ENCODE results near the gene ARID5B. TPM values are rescaled to one million over a fixed set of nuclear protein-coding genes. Genes with fewer than 3 reads are reported as not detected.

The ARID5B gene
- total and polyA plus RNA-seq, 5 donors from 2014 or later = 58.1 to 169 (median 64.0) TPM

- Mint-ChIP-seq H3K27me3 (no peaks in the 10 kb centered on the region), H3K27ac (peak overlapping the region; percentile 57 to 99 (median 77)), H3K36me3 (peaks cover 76% of the 10 kb centered on the region), H3K4me1 (peaks cover 59 to 87% (median 72%) of the 10 kb centered on the region in 4 donors), H3K4me3 (peak overlapping the region; percentile 44 to 64 (median 48)), H3K9me3 (no peaks in the 10 kb centered on the region)
- no peak for DNase-seq
- no peak for ATAC-seq (ENCODE audit: low read depth in 2 of 2)
- Histone ChIP-seq H3K9me3 (ENCODE audit: control insufficient read depth in 2 of 2, low read length in 2 of 2) (no peaks in the 10 kb centered on the region), H3K4me3 (ENCODE audit: low read depth, low read length) (peak overlapping the region; percentile 51), H3K36me3 (ENCODE audit: control insufficient read depth, insufficient read depth, low read length) (peaks cover 75% of the 10 kb centered on the region), H3K27me3 (ENCODE audit: control insufficient read depth, insufficient read depth, low read length) (no peaks in the 10 kb centered on the region), H3K4me1 (ENCODE audit: control insufficient read depth, insufficient read depth, low read length, poor library complexity, severe bottlenecking) (peaks cover 53% of the 10 kb centered on the region), H3K27ac (ENCODE audit: insufficient read depth, low read length, poor library complexity, severe bottlenecking) (peak overlapping the region; percentile 15)
Observed at GRCh38 chr10:62072901-62073300, 171.4 kb downstream of the ARID5B start.

- DNase-seq = no peak
- peak overlapping the region; percentile 57 to 99 (median 77) for H3K27ac Mint-ChIP-seq
Observed at GRCh38 chr10:62073429-62073828, 171.9 kb downstream of the ARID5B start.

DNA sequence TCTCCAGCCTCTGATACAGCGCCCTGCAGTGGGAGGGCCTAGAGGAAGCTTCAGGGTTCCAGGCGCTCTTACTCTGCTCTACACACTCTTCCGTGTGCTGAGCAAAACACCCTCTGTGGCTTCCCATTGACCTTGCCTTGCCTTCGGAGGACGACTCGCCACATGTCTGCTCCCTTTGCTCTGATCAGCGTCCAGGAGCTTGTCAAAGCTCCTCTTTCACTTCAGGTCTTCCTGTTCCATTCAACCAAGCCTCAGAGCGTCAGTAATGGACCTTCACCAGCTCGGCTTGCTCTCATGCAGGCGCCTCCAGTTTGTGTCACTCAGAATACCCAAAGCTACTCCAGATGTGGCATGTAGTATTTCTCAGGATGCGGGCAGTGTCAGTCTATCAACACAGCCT lies 173.9 kb downstream of the ARID5B start:
- peak overlapping the region in 1 of 4 donors; percentile 24 for H3K4me3 Mint-ChIP-seq
- peaks cover 50 to 91% (median 80%) of the 10 kb centered on the region in 4 donors for H3K4me1 Mint-ChIP-seq
- H3K36me3 Mint-ChIP-seq = peaks cover 84% of the 10 kb centered on the region
- H3K27me3 ChIP-seq (ENCODE audit: control insufficient read depth, insufficient read depth, low read length) = no peaks in the 10 kb centered on the region
- peaks cover 0 to 6% (median 0%) of the 10 kb centered on the region in 7 donors for H3K9me3 Mint-ChIP-seq
- H3K27me3 Mint-ChIP-seq = no peaks in the 10 kb centered on the region
- DNase-seq = no peak
- H3K36me3 ChIP-seq (ENCODE audit: control insufficient read depth, insufficient read depth, low read length) = peaks cover 73% of the 10 kb centered on the region
- H3K27ac ChIP-seq (ENCODE audit: insufficient read depth, low read length, poor library complexity, severe bottlenecking) = no peak overlapping the region
- H3K27ac Mint-ChIP-seq = peak overlapping the region; percentile 46 to 71 (median 65)
- H3K4me1 ChIP-seq (ENCODE audit: control insufficient read depth, insufficient read depth, low read length, poor library complexity, severe bottlenecking) = peaks cover 61% of the 10 kb centered on the region
- no peaks in the 10 kb centered on the region for H3K9me3 ChIP-seq (ENCODE audit: control insufficient read depth in 2 of 2, low read length in 2 of 2)
- ATAC-seq (ENCODE audit: low read depth in 2 of 2) = no peak
- no peak overlapping the region for H3K4me3 ChIP-seq (ENCODE audit: low read depth, low read length)

More at GRCh38 chr10:62073429-62073828, 171.9 kb downstream of the ARID5B start:
- peaks cover 59% of the 10 kb centered on the region for H3K4me1 ChIP-seq (ENCODE audit: control insufficient read depth, insufficient read depth, low read length, poor library complexity, severe bottlenecking)
- Mint-ChIP-seq H3K9me3 (no peaks in the 10 kb centered on the region), H3K36me3 (peaks cover 82% of the 10 kb centered on the region), H3K4me3 (peak overlapping the region; percentile 2 to 49 (median 24)), H3K4me1 (peaks cover 59 to 88% (median 74%) of the 10 kb centered on the region in 4 donors), H3K27me3 (no peaks in the 10 kb centered on the region)
- peak overlapping the region; percentile 15 for H3K27ac ChIP-seq (ENCODE audit: insufficient read depth, low read length, poor library complexity, severe bottlenecking)
- no peaks in the 10 kb centered on the region for H3K9me3 ChIP-seq (ENCODE audit: control insufficient read depth in 2 of 2, low read length in 2 of 2)
- peaks cover 75% of the 10 kb centered on the region for H3K36me3 ChIP-seq (ENCODE audit: control insufficient read depth, insufficient read depth, low read length)
- no peak for ATAC-seq (ENCODE audit: low read depth in 2 of 2)
- H3K27me3 ChIP-seq (ENCODE audit: control insufficient read depth, insufficient read depth, low read length) = no peaks in the 10 kb centered on the region
- peak overlapping the region; percentile 51 for H3K4me3 ChIP-seq (ENCODE audit: low read depth, low read length)

- Mint-ChIP-seq H3K36me3 (peaks cover 85% of the 10 kb centered on the region), H3K4me1 (peaks cover 50 to 96% (median 83%) of the 10 kb centered on the region in 4 donors), H3K4me3 (peak overlapping the region in 2 of 4 donors; percentile 24 to 38), H3K27me3 (no peaks in the 10 kb centered on the region), H3K9me3 (peaks cover 0 to 6% (median 0%) of the 10 kb centered on the region in 7 donors), H3K27ac (peak overlapping the region; percentile 7 to 76 (median 65))
- no peak overlapping the region for H3K4me3 ChIP-seq (ENCODE audit: low read depth, low read length)
- peaks cover 66% of the 10 kb centered on the region for H3K4me1 ChIP-seq (ENCODE audit: control insufficient read depth, insufficient read depth, low read length, poor library complexity, severe bottlenecking)
- no peak for DNase-seq
- peaks cover 72% of the 10 kb centered on the region for H3K36me3 ChIP-seq (ENCODE audit: control insufficient read depth, insufficient read depth, low read length)
- H3K27ac ChIP-seq (ENCODE audit: insufficient read depth, low read length, poor library complexity, severe bottlenecking) = peak overlapping the region; percentile 62
- no peak for ATAC-seq (ENCODE audit: low read depth in 2 of 2)
- H3K27me3 ChIP-seq (ENCODE audit: control insufficient read depth, insufficient read depth, low read length) = no peaks in the 10 kb centered on the region
- no peaks in the 10 kb centered on the region for H3K9me3 ChIP-seq (ENCODE audit: control insufficient read depth in 2 of 2, low read length in 2 of 2)
Observed at GRCh38 chr10:62075912-62076311, 174.4 kb downstream of the ARID5B start.

DNA sequence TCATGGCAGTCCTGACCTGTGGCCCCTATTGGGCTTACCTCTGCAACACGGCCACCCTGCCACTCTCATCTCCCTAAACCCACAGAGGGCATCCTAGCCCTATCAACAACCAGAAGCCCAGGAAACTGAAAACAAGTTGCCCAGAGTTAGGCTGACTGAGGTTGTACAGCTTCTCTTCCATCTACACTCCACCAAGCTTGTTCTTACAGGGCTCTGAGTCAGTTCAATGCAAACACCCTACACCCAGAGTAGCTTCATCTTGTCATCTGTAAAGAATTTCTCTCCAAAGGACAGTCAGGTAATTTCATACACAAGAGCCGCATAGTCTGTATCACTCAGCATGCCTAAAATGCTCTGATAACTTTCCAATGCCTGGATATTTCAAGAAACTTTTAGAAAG lies 175.4 kb downstream of the ARID5B start:
- ATAC-seq (ENCODE audit: low read depth in 2 of 2) (peak; percentile 33 to 54), DNase-seq (peak in 1 of 3 donors; percentile 62)
- peak overlapping the region; percentile 16 for H3K4me3 ChIP-seq (ENCODE audit: low read depth, low read length)
- H3K27ac ChIP-seq (ENCODE audit: insufficient read depth, low read length, poor library complexity, severe bottlenecking) = peak overlapping the region; percentile 62
- peaks cover 65% of the 10 kb centered on the region for H3K36me3 ChIP-seq (ENCODE audit: control insufficient read depth, insufficient read depth, low read length)
- peaks cover 80% of the 10 kb centered on the region for H3K36me3 Mint-ChIP-seq
- H3K27me3 Mint-ChIP-seq = no peaks in the 10 kb centered on the region
- H3K9me3 ChIP-seq (ENCODE audit: control insufficient read depth in 2 of 2, low read length in 2 of 2) = no peaks in the 10 kb centered on the region
- H3K4me3 Mint-ChIP-seq = peak overlapping the region in 3 of 4 donors; percentile 19 to 76 (median 75)
- H3K4me1 ChIP-seq (ENCODE audit: control insufficient read depth, insufficient read depth, low read length, poor library complexity, severe bottlenecking) = peaks cover 70% of the 10 kb centered on the region
- peaks cover 51 to 96% (median 84%) of the 10 kb centered on the region in 4 donors for H3K4me1 Mint-ChIP-seq
- no peaks in the 10 kb centered on the region for H3K27me3 ChIP-seq (ENCODE audit: control insufficient read depth, insufficient read depth, low read length)
- peak overlapping the region; percentile 91 to 98 (median 93) for H3K27ac Mint-ChIP-seq
- peaks cover 0 to 6% (median 0%) of the 10 kb centered on the region in 7 donors for H3K9me3 Mint-ChIP-seq

DNA sequence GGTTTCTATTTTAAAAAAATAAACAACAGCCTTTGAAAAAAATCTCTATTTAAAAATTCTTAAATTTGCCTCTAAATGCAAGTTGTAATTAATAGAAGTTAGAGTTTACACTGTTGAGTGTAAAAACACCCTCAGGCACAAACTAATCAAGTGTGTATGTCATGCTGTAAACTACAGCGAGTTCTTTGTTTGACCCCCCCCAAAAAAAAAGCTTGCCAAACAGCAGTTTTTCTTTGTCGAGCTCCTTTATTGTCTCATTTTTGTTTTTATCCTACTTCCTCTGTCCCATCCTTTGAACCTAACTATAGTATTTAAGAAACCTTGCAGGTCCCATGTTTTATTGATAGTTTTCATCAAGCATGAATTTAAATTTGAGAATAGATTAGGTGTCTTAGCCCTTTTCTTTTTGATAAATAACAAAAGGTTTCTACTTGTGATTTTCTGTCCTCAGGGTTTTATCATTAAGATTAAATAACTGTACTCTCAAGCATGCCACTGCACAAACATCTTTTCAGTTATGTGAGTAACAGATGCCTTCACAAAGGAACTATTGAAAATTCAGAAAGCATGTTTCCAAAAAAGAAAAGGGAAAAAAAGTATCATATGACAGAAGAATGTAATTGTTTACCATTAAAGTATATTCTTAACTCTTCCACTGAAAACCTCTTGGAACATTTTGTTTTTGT lies 176.0 kb downstream of the ARID5B start:
- peaks cover 0 to 6% (median 0%) of the 10 kb centered on the region in 7 donors for H3K9me3 Mint-ChIP-seq
- no peak for ATAC-seq (ENCODE audit: low read depth in 2 of 2)
- H3K27me3 ChIP-seq (ENCODE audit: control insufficient read depth, insufficient read depth, low read length) = no peaks in the 10 kb centered on the region
- peaks cover 74% of the 10 kb centered on the region for H3K36me3 Mint-ChIP-seq
- H3K36me3 ChIP-seq (ENCODE audit: control insufficient read depth, insufficient read depth, low read length) = peaks cover 59% of the 10 kb centered on the region
- peak overlapping the region; percentile 28 to 93 (median 93) for H3K27ac Mint-ChIP-seq
- peaks cover 70% of the 10 kb centered on the region for H3K4me1 ChIP-seq (ENCODE audit: control insufficient read depth, insufficient read depth, low read length, poor library complexity, severe bottlenecking)
- no peak for DNase-seq
- no peaks in the 10 kb centered on the region for H3K27me3 Mint-ChIP-seq
- peak overlapping the region; percentile 33 to 76 (median 70) for H3K4me3 Mint-ChIP-seq
- H3K4me3 ChIP-seq (ENCODE audit: low read depth, low read length) = peak overlapping the region; percentile 24
- H3K4me1 Mint-ChIP-seq = peaks cover 54 to 96% (median 85%) of the 10 kb centered on the region in 4 donors
- no peaks in the 10 kb centered on the region for H3K9me3 ChIP-seq (ENCODE audit: control insufficient read depth in 2 of 2, low read length in 2 of 2)
- H3K27ac ChIP-seq (ENCODE audit: insufficient read depth, low read length, poor library complexity, severe bottlenecking) = peak overlapping the region; percentile 62

GRCh38 chr10:62079885-62080559 lies 178.5 kb downstream of the ARID5B start:
- Histone ChIP-seq H3K27me3 (ENCODE audit: control insufficient read depth, insufficient read depth, low read length) (no peaks in the 10 kb centered on the region), H3K27ac (ENCODE audit: insufficient read depth, low read length, poor library complexity, severe bottlenecking) (peak overlapping the region; percentile 89), H3K4me1 (ENCODE audit: control insufficient read depth, insufficient read depth, low read length, poor library complexity, severe bottlenecking) (peaks cover 81% of the 10 kb centered on the region), H3K4me3 (ENCODE audit: low read depth, low read length) (peak overlapping the region; percentile 11), H3K36me3 (ENCODE audit: control insufficient read depth, insufficient read depth, low read length) (peaks cover 47% of the 10 kb centered on the region), H3K9me3 (ENCODE audit: control insufficient read depth in 2 of 2, low read length in 2 of 2) (no peaks in the 10 kb centered on the region)
- H3K4me3 Mint-ChIP-seq = peak overlapping the region; percentile 1 to 81 (median 44)
- no peaks in the 10 kb centered on the region for H3K27me3 Mint-ChIP-seq
- H3K4me1 Mint-ChIP-seq = peaks cover 42 to 97% (median 84%) of the 10 kb centered on the region in 4 donors
- DNase-seq (no peak), ATAC-seq (ENCODE audit: low read depth in 2 of 2) (no peak)
- peak overlapping the region; percentile 76 to 93 (median 91) for H3K27ac Mint-ChIP-seq
- H3K9me3 Mint-ChIP-seq = peaks cover 0 to 6% (median 0%) of the 10 kb centered on the region in 7 donors
- peaks cover 55% of the 10 kb centered on the region for H3K36me3 Mint-ChIP-seq
